Vagina (tissue), 2 donors: Measurements from ENCODE around the gene NDUFAF7.

Experiments
- POLR2AphosphoS5 ChIP-seq, 2 donors: sonication (generic); formaldehyde crosslinking; IDR thresholded peaks; one replicate each; pipeline ENCODE4 v1.9.0; 2017; ENCODE audit warnings: antibody characterized with exemption in 2 of 2, mild to moderate bottlenecking in 2 of 2, low read depth in 1 of 2; ENCODE audit not compliant: insufficient read depth in 1 of 2
- TF ChIP-seq, protein P1 (sequence below), 3 experiments: fragments of 450-650 bp in 2 of 3; fragments of 200-600 bp in 1 of 3; sonication (generic) in 1 of 3; IDR thresholded peaks; one replicate each; pipeline ENCODE4 v1.5.1; 2017 to 2019; ENCODE audit warnings: antibody characterized with exemption in 3 of 3, mild to moderate bottlenecking in 2 of 3, moderate library complexity in 2 of 3

- TF ChIP-seq POLR2AphosphoS5 (IDR thresholded peaks at IDR 0.05; ENCODE audit: insufficient read depth in 1 of 2, low read depth in 1 of 2), result no peak
- TF ChIP-seq, protein P1, sequence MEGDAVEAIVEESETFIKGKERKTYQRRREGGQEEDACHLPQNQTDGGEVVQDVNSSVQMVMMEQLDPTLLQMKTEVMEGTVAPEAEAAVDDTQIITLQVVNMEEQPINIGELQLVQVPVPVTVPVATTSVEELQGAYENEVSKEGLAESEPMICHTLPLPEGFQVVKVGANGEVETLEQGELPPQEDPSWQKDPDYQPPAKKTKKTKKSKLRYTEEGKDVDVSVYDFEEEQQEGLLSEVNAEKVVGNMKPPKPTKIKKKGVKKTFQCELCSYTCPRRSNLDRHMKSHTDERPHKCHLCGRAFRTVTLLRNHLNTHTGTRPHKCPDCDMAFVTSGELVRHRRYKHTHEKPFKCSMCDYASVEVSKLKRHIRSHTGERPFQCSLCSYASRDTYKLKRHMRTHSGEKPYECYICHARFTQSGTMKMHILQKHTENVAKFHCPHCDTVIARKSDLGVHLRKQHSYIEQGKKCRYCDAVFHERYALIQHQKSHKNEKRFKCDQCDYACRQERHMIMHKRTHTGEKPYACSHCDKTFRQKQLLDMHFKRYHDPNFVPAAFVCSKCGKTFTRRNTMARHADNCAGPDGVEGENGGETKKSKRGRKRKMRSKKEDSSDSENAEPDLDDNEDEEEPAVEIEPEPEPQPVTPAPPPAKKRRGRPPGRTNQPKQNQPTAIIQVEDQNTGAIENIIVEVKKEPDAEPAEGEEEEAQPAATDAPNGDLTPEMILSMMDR (IDR thresholded peaks at IDR 0.05), result no peak
These were observed 27.8 kb upstream of the NDUFAF7 start for GRCh38 chr2:37203708-37204107.
